ENCODE results near the gene L1TD1.

GRCh38 chr1:62184336-62184735, 10.3 kb upstream of the L1TD1 start:
- TF ChIP-seq, protein P1, sequence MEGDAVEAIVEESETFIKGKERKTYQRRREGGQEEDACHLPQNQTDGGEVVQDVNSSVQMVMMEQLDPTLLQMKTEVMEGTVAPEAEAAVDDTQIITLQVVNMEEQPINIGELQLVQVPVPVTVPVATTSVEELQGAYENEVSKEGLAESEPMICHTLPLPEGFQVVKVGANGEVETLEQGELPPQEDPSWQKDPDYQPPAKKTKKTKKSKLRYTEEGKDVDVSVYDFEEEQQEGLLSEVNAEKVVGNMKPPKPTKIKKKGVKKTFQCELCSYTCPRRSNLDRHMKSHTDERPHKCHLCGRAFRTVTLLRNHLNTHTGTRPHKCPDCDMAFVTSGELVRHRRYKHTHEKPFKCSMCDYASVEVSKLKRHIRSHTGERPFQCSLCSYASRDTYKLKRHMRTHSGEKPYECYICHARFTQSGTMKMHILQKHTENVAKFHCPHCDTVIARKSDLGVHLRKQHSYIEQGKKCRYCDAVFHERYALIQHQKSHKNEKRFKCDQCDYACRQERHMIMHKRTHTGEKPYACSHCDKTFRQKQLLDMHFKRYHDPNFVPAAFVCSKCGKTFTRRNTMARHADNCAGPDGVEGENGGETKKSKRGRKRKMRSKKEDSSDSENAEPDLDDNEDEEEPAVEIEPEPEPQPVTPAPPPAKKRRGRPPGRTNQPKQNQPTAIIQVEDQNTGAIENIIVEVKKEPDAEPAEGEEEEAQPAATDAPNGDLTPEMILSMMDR (IDR thresholded peaks at IDR 0.05), result no peak
- TF ChIP-seq EP300 (IDR thresholded peaks at IDR 0.05), result no peak

Measured in ovary (tissue), 3 donors.